Gastrocnemius medialis (tissue), 4 donors: ENCODE measurements around the gene CCND1.

ENCODE experiments used
- POLR2A ChIP-seq, 2 donors: fragments of 450-650 bp; IDR thresholded peaks; one replicate each; pipeline ENCODE4 v1.6.1; 2017; ENCODE audit warnings: antibody characterized with exemption in 2 of 2, mild to moderate bottlenecking in 2 of 2, moderate library complexity in 2 of 2
- TF ChIP-seq, protein P1 (sequence below), 5 experiments: fragments of 450-650 bp in 3 of 5; fragments of 200-600 bp in 2 of 5; sonication (generic) in 2 of 5; IDR thresholded peaks in 4 of 5; conservative IDR thresholded peaks in 1 of 5; 1 replicate in 4 of 5; 2 replicates in 1 of 5; pipeline ENCODE4 v1.5.1; 2016 to 2019; ENCODE audit warnings: antibody characterized with exemption in 5 of 5, mild to moderate bottlenecking in 3 of 5, moderate library complexity in 3 of 5

DNA sequence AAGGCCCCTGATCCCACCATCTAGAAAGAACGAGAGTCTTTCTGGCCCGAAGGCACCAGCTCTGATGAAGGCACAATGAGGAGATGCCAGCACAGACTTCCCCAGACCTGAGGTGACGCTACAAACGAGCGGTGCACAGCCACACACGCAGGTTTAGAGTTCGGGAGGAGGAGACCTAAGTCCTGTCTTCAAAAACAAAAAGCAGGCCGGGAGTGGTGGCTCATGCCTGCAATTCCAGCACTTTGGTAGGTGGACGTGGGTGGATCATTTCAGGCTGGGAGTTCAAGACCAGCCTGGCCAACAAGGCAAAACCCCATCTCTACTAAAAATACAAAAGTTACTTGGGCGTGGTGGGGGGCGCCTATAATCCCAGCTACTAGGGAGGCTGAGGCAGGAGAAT is 24.7 kb downstream of the CCND1 start:
- TF ChIP-seq, protein P1, sequence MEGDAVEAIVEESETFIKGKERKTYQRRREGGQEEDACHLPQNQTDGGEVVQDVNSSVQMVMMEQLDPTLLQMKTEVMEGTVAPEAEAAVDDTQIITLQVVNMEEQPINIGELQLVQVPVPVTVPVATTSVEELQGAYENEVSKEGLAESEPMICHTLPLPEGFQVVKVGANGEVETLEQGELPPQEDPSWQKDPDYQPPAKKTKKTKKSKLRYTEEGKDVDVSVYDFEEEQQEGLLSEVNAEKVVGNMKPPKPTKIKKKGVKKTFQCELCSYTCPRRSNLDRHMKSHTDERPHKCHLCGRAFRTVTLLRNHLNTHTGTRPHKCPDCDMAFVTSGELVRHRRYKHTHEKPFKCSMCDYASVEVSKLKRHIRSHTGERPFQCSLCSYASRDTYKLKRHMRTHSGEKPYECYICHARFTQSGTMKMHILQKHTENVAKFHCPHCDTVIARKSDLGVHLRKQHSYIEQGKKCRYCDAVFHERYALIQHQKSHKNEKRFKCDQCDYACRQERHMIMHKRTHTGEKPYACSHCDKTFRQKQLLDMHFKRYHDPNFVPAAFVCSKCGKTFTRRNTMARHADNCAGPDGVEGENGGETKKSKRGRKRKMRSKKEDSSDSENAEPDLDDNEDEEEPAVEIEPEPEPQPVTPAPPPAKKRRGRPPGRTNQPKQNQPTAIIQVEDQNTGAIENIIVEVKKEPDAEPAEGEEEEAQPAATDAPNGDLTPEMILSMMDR (IDR thresholded peaks at IDR 0.05 in 4 of 5, conservative IDR thresholded peaks at IDR 0.05 in 1 of 5): no peak
- TF ChIP-seq POLR2A (IDR thresholded peaks at IDR 0.05): no peak
